WERI-Rb-1 (cell line): Measurements from ENCODE around the gene C10orf71.

Experiments
- DNase-seq: peaks from one replicate; pipeline ENCODE4 v3.0.0-alpha.2; 2020
- H3K27ac ChIP-seq: fragments of 250-450 bp; sonication (Bioruptor Pico); 2 replicates; pipeline ENCODE4 v1.5.1; 2020; ENCODE audit warnings: mild to moderate bottlenecking, moderate library complexity
- H3K27me3 ChIP-seq: fragments of 250-450 bp; sonication (Bioruptor Pico); 2 replicates; pipeline ENCODE4 v1.5.1; 2021; ENCODE audit warnings: mild to moderate bottlenecking, low read depth, moderate library complexity; ENCODE audit not compliant: insufficient read depth, severe bottlenecking
- H3K36me3 ChIP-seq: fragments of 250-450 bp; sonication (Bioruptor Pico); 2 replicates; pipeline ENCODE4 v1.5.1; 2020; ENCODE audit warnings: mild to moderate bottlenecking, moderate library complexity
- H3K4me3 ChIP-seq: 2 replicates; pipeline ENCODE4 v1.5.1; 2011; ENCODE audit warnings: low read depth, mild to moderate bottlenecking, control low read depth, low read length
- H3K9me3 ChIP-seq: fragments of 250-450 bp; sonication (Bioruptor Pico); 2 replicates; pipeline ENCODE4 v1.5.1; 2021; ENCODE audit warnings: mild to moderate bottlenecking, moderate library complexity; ENCODE audit not compliant: severe bottlenecking
- CTCF ChIP-seq: IDR thresholded peaks from 2 replicates; pipeline ENCODE4 v1.5.1; 2011; ENCODE audit warnings: low read depth, mild to moderate bottlenecking, control low read depth, inconsistent platforms, low read length

Gene C10orf71

GRCh38 chr10:49329146-49329505 is 30.2 kb downstream of the C10orf71 start:
- Histone ChIP-seq H3K27ac (no peak overlapping the region), H3K4me3 (no peak overlapping the region), H3K9me3 (no peaks in the 10 kb centered on the region), H3K27me3 (peaks cover 5% of the 10 kb centered on the region), H3K36me3 (no peaks in the 10 kb centered on the region)
- DNase-seq: no peak
- TF ChIP-seq CTCF: no peak

- no peak overlapping the region for H3K4me3 ChIP-seq
- no peaks in the 10 kb centered on the region for H3K9me3 ChIP-seq
- DNase-seq: no peak
- no peak overlapping the region for H3K27ac ChIP-seq
- H3K36me3 ChIP-seq: no peaks in the 10 kb centered on the region
- H3K27me3 ChIP-seq: peaks cover 5% of the 10 kb centered on the region
- TF ChIP-seq CTCF: no peak
Measured at GRCh38 chr10:49330127-49330665, 31.2 kb downstream of the C10orf71 start.

- Histone ChIP-seq H3K27ac (no peak overlapping the region), H3K4me3 (no peak overlapping the region), H3K36me3 (no peaks in the 10 kb centered on the region), H3K9me3 (no peaks in the 10 kb centered on the region), H3K27me3 (peaks cover 5% of the 10 kb centered on the region)
- no peak for DNase-seq
- TF ChIP-seq CTCF: no peak
Measured at GRCh38 chr10:49331431-49331830, 32.5 kb downstream of the C10orf71 start.

GRCh38 chr10:49332333-49332732 is 33.4 kb downstream of the C10orf71 start:
- Histone ChIP-seq H3K27ac (no peak overlapping the region), H3K4me3 (no peak overlapping the region), H3K27me3 (peaks cover 5% of the 10 kb centered on the region), H3K9me3 (no peaks in the 10 kb centered on the region), H3K36me3 (no peaks in the 10 kb centered on the region)
- TF ChIP-seq CTCF: no peak
- no peak for DNase-seq

- TF ChIP-seq CTCF: no peak
- Histone ChIP-seq H3K36me3 (no peaks in the 10 kb centered on the region), H3K27me3 (peaks cover 5% of the 10 kb centered on the region), H3K4me3 (no peak overlapping the region), H3K27ac (no peak overlapping the region), H3K9me3 (no peaks in the 10 kb centered on the region)
- no peak for DNase-seq
Measured at GRCh38 chr10:49332768-49333167, 33.8 kb downstream of the C10orf71 start.

GRCh38 chr10:49333192-49333591 is 34.2 kb downstream of the C10orf71 start:
- Histone ChIP-seq H3K9me3 (no peaks in the 10 kb centered on the region), H3K36me3 (no peaks in the 10 kb centered on the region), H3K4me3 (no peak overlapping the region), H3K27me3 (peaks cover 5% of the 10 kb centered on the region), H3K27ac (no peak overlapping the region)
- DNase-seq: no peak
- TF ChIP-seq CTCF: no peak
